ENCODE measurements around the gene OTOGL. TPM values are rescaled to one million over a fixed set of nuclear protein-coding genes. Genes with fewer than 3 reads are reported as not detected.

OTOGL gene
- polyA plus RNA-seq, 3 donors, result not detected

DNA sequence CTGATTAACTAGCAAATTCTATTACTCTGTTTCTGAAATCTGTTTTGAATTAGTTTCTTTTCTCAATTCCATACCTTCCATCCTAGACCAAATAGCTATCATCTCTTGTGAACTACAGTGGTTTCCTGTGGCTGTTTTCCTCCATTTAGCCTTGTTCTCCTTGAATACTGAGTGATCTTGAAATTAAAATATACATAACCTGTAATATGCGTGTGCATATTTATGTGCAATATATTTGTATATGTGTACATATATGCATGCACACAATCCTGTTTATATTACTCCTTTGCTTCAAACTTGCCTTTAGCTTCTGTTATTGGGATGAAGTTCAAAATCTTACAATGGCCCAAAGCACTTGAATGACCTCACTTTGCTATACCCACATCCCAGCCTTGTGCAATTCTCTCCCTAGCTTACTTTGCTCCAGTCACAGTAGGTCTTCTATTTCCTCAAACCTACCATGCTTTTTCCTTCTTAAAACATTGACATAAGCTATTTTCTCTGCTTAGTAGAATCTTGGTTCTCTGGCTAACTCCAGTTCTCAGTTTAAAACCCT is 99.5 kb downstream of the OTOGL start:
- Histone ChIP-seq H3K9ac (ENCODE audit: insufficient read depth, low read length, poor library complexity, severe bottlenecking) (no peak overlapping the region), H3K79me2 (ENCODE audit: insufficient read depth, low read length) (no peaks in the 10 kb centered on the region), H2AFZ (ENCODE audit: insufficient read depth, low read depth, low read length, poor library complexity, severe bottlenecking) (no peak overlapping the region), H3K4me1 (ENCODE audit: control insufficient read depth in 1 of 2, insufficient read depth in 2 of 2, low read length in 2 of 2) (no peaks in the 10 kb centered on the region), H3K4me2 (replicated peaks; ENCODE audit: extremely low read depth, low read length, poor library complexity, severe bottlenecking) (no peak overlapping the region), H3K9me3 (replicated peaks in 1 of 2; ENCODE audit: control insufficient read depth in 1 of 2, insufficient read depth in 1 of 2, low read length in 2 of 2) (no peaks in the 10 kb centered on the region), H3K4me3 (replicated peaks in 1 of 3; ENCODE audit: low read depth in 2 of 3, low read length in 3 of 3) (no peak overlapping the region), H4K20me1 (ENCODE audit: insufficient read depth, low read length) (no peaks in the 10 kb centered on the region), H3K36me3 (replicated peaks in 1 of 2; ENCODE audit: control insufficient read depth in 1 of 2, insufficient read depth in 2 of 2, low read length in 2 of 2) (no peaks in the 10 kb centered on the region), H3K27me3 (ENCODE audit: control insufficient read depth in 2 of 2, insufficient read depth in 2 of 2, low read length in 2 of 2) (no peaks in the 10 kb centered on the region), H3K27ac (ENCODE audit: low read depth in 1 of 2, low read length in 2 of 2) (no peak overlapping the region)
- no peak overlapping the region for H3K27ac Mint-ChIP-seq
- no CpG with 5 or more reads among the region's 1 CpG for WGBS (ENCODE audit: insufficient coverage)
- H3K36me3 Mint-ChIP-seq, result no peaks in the 10 kb centered on the region
- TF ChIP-seq CTCF (IDR thresholded peaks at IDR 0.05), result no peak
- intact Hi-C loops (cut with micrococcal nuclease), result no loop called here
- no peak for DNase-seq
- H3K27me3 Mint-ChIP-seq (ENCODE audit: low read depth in 3 of 3), result peaks cover 1 to 2% (median 1%) of the 10 kb centered on the region in 3 donors
- no peak overlapping the region for H3K4me3 Mint-ChIP-seq
- no peaks in the 10 kb centered on the region for H3K4me1 Mint-ChIP-seq
- no peaks in the 10 kb centered on the region for H3K9me3 Mint-ChIP-seq

DNA sequence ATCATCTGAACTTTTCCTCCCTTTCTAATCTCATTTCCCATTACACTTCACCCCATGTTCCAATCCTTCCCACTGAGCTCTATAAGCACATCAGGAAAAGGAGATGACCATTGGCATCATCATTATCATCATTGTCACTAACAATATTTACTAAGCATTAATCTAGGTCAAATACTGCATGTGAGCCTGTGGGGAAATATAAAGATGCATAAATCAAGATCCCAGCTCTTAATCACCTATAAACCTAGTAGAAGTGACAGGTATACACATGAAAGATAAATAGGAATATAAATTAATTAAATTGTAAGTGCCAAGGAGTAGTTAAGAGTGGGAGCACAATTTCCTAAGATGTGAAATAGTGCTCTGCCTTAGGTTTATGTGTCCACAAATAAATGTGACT is 100.6 kb downstream of the OTOGL start:
- Histone ChIP-seq H3K9me3 (replicated peaks in 1 of 2; ENCODE audit: control insufficient read depth in 1 of 2, insufficient read depth in 1 of 2, low read length in 2 of 2) (no peaks in the 10 kb centered on the region), H3K27ac (ENCODE audit: low read depth in 1 of 2, low read length in 2 of 2) (no peak overlapping the region), H3K4me1 (ENCODE audit: control insufficient read depth in 1 of 2, insufficient read depth in 2 of 2, low read length in 2 of 2) (no peaks in the 10 kb centered on the region), H3K4me3 (replicated peaks in 1 of 3; ENCODE audit: low read depth in 2 of 3, low read length in 3 of 3) (no peak overlapping the region), H3K4me2 (replicated peaks; ENCODE audit: extremely low read depth, low read length, poor library complexity, severe bottlenecking) (no peak overlapping the region), H2AFZ (ENCODE audit: insufficient read depth, low read depth, low read length, poor library complexity, severe bottlenecking) (no peak overlapping the region), H4K20me1 (ENCODE audit: insufficient read depth, low read length) (no peaks in the 10 kb centered on the region), H3K79me2 (ENCODE audit: insufficient read depth, low read length) (no peaks in the 10 kb centered on the region), H3K27me3 (ENCODE audit: control insufficient read depth in 2 of 2, insufficient read depth in 2 of 2, low read length in 2 of 2) (no peaks in the 10 kb centered on the region), H3K9ac (ENCODE audit: insufficient read depth, low read length, poor library complexity, severe bottlenecking) (no peak overlapping the region), H3K36me3 (replicated peaks in 1 of 2; ENCODE audit: control insufficient read depth in 1 of 2, insufficient read depth in 2 of 2, low read length in 2 of 2) (no peaks in the 10 kb centered on the region)
- intact Hi-C loops (cut with micrococcal nuclease), result no loop called here
- H3K27ac Mint-ChIP-seq, result no peak overlapping the region
- no peak for DNase-seq
- H3K9me3 Mint-ChIP-seq, result no peaks in the 10 kb centered on the region
- no peak for TF ChIP-seq CTCF (IDR thresholded peaks at IDR 0.05)
- H3K36me3 Mint-ChIP-seq, result no peaks in the 10 kb centered on the region
- H3K27me3 Mint-ChIP-seq (ENCODE audit: low read depth in 3 of 3), result peaks cover 1 to 2% (median 2%) of the 10 kb centered on the region in 3 donors
- no peaks in the 10 kb centered on the region for H3K4me1 Mint-ChIP-seq
- H3K4me3 Mint-ChIP-seq, result no peak overlapping the region
